Measurements from ENCODE around the gene GABRP.

DNA sequence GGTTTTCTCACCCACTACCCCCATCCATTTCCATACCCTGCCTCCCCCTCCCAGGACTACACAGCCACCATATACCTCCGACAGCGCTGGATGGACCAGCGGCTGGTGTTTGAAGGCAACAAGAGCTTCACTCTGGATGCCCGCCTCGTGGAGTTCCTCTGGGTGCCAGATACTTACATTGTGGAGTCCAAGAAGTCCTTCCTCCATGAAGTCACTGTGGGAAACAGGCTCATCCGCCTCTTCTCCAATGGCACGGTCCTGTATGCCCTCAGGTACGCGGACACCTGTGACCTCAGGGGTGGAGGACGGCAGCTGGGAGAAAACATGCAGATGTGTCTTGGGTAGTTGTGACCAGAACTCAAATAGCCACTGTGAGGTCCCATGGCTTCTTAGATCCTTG, 11.6 kb downstream of the GABRP start:
- TF ChIP-seq POLR2AphosphoS5 (IDR thresholded peaks at IDR 0.05; ENCODE audit: low read depth, low read length), result no peak
- TF ChIP-seq, protein P1, sequence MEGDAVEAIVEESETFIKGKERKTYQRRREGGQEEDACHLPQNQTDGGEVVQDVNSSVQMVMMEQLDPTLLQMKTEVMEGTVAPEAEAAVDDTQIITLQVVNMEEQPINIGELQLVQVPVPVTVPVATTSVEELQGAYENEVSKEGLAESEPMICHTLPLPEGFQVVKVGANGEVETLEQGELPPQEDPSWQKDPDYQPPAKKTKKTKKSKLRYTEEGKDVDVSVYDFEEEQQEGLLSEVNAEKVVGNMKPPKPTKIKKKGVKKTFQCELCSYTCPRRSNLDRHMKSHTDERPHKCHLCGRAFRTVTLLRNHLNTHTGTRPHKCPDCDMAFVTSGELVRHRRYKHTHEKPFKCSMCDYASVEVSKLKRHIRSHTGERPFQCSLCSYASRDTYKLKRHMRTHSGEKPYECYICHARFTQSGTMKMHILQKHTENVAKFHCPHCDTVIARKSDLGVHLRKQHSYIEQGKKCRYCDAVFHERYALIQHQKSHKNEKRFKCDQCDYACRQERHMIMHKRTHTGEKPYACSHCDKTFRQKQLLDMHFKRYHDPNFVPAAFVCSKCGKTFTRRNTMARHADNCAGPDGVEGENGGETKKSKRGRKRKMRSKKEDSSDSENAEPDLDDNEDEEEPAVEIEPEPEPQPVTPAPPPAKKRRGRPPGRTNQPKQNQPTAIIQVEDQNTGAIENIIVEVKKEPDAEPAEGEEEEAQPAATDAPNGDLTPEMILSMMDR (IDR thresholded peaks at IDR 0.05), result no peak

Data from Panc1 (cell line).